WTC11 (cell line): Measurements from ENCODE around the gene QTRT2. TPM values are rescaled to one million over a fixed set of nuclear protein-coding genes. Genes with fewer than 3 reads are reported as not detected.

Experiments
- ATAC-seq: fragments of 200-7000 bp; cut with Tn5 transposase; 2 replicates; pipeline ENCODE4 v1.10.0; 2021; ENCODE audit warnings: mild to moderate bottlenecking, moderate library complexity
- CTCF ChIA-PET: fragments of 300-600 bp; sonication (Branson Sonifier 250); formaldehyde crosslinking; loops from one replicate; lab custom pipeline; 2021; ENCODE audit warnings: antibody characterized with exemption; lab: Charles Lee
- POLR2A ChIA-PET: fragments of 350-600 bp; sonication (Branson Sonifier 250); formaldehyde crosslinking; loops from one replicate; lab custom pipeline; 2021; ENCODE audit warnings: antibody characterized with exemption; lab: Charles Lee
- DNase-seq: peaks from one replicate; pipeline ENCODE4 v3.0.0; 2021; ENCODE audit warnings: low spot score
- H3K27ac Mint-ChIP-seq: 2 replicates; pipeline ENCODE4 v1.8.0; 2021; ENCODE audit warnings: mixed read lengths
- H3K27me3 Mint-ChIP-seq: 2 replicates; pipeline ENCODE4 v1.8.0; 2021; ENCODE audit warnings: low read depth, mild to moderate bottlenecking, moderate library complexity, mixed read lengths
- H3K36me3 Mint-ChIP-seq: 2 replicates; pipeline ENCODE4 v1.8.0; 2021; ENCODE audit warnings: mixed read lengths
- H3K4me1 Mint-ChIP-seq: 2 replicates; pipeline ENCODE4 v1.8.0; 2022; ENCODE audit warnings: mixed read lengths
- H3K4me3 Mint-ChIP-seq: 2 replicates; pipeline ENCODE4 v1.8.0; 2021; ENCODE audit warnings: mild to moderate bottlenecking, moderate library complexity, mixed read lengths
- H3K9me3 Mint-ChIP-seq: 2 replicates; pipeline ENCODE4 v1.8.0; 2021; ENCODE audit warnings: mixed read lengths
- ATF6 ChIP-seq: sonication (generic); formaldehyde crosslinking; IDR thresholded peaks from 2 replicates; pipeline ENCODE4 v1.8.1; 2023; ENCODE audit warnings: mild to moderate bottlenecking, missing genetic modification reagents
- CBFB ChIP-seq: sonication (generic); formaldehyde crosslinking; IDR thresholded peaks from 2 replicates; pipeline ENCODE4 v1.8.1; 2022; ENCODE audit warnings: mild to moderate bottlenecking, low read depth, missing genetic modification reagents
- CREM ChIP-seq: sonication (generic); formaldehyde crosslinking; IDR thresholded peaks from 2 replicates; pipeline ENCODE4 v1.8.1; 2022; ENCODE audit warnings: mild to moderate bottlenecking, missing genetic modification reagents, moderate library complexity
- E2F1 ChIP-seq: sonication (generic); formaldehyde crosslinking; IDR thresholded peaks from 2 replicates; pipeline ENCODE4 v1.8.0; 2022; ENCODE audit warnings: mild to moderate bottlenecking, missing genetic modification reagents
- E2F4 ChIP-seq: sonication (generic); formaldehyde crosslinking; IDR thresholded peaks from 2 replicates; pipeline ENCODE4 v1.8.1; 2022; ENCODE audit warnings: low read depth, mild to moderate bottlenecking, moderate library complexity, missing genetic modification reagents, borderline replicate concordance
- ELF4 ChIP-seq: sonication (generic); formaldehyde crosslinking; IDR thresholded peaks from 2 replicates; pipeline ENCODE4 v1.8.1; 2022; ENCODE audit warnings: low read depth, mild to moderate bottlenecking, moderate library complexity, missing genetic modification reagents
- ERG ChIP-seq: fragments of 250-450 bp; sonication (Bioruptor Pico); IDR thresholded peaks from 2 replicates; pipeline ENCODE4 v1.8.0; 2021; ENCODE audit warnings: mild to moderate bottlenecking
- ESRRA ChIP-seq: sonication (generic); formaldehyde crosslinking; IDR thresholded peaks from 2 replicates; pipeline ENCODE4 v1.8.1; 2022; ENCODE audit warnings: mild to moderate bottlenecking, missing genetic modification reagents, borderline replicate concordance
- FOXP4 ChIP-seq: sonication (generic); formaldehyde crosslinking; IDR thresholded peaks from 2 replicates; pipeline ENCODE4 v1.8.0; 2022; ENCODE audit warnings: mild to moderate bottlenecking, missing genetic modification reagents
- GRHL2 ChIP-seq: fragments of 250-450 bp; sonication (Bioruptor Pico); IDR thresholded peaks from 2 replicates; pipeline ENCODE4 v1.8.0; 2022; ENCODE audit warnings: mild to moderate bottlenecking, moderate library complexity; ENCODE audit not compliant: insufficient replicate concordance, severe bottlenecking
- NR2C2 ChIP-seq: sonication (generic); formaldehyde crosslinking; IDR thresholded peaks from 2 replicates; pipeline ENCODE4 v1.8.0; 2022; ENCODE audit warnings: mild to moderate bottlenecking, missing genetic modification reagents
- PRRX2 ChIP-seq: fragments of 250-450 bp; sonication (Bioruptor Pico); IDR thresholded peaks from 2 replicates; pipeline ENCODE4 v1.8.0; 2021; ENCODE audit warnings: mild to moderate bottlenecking
- RORB ChIP-seq: fragments of 250-450 bp; sonication (Bioruptor Pico); IDR thresholded peaks from 2 replicates; pipeline ENCODE4 v1.9.0; 2021; ENCODE audit warnings: mild to moderate bottlenecking
- SP1 ChIP-seq: sonication (generic); formaldehyde crosslinking; conservative IDR thresholded peaks from 2 replicates; pipeline ENCODE4 v1.8.1; 2022; ENCODE audit warnings: missing genetic modification reagents
- STAT6 ChIP-seq: sonication (generic); formaldehyde crosslinking; conservative IDR thresholded peaks from 2 replicates; pipeline ENCODE4 v1.8.1; 2023; ENCODE audit warnings: mild to moderate bottlenecking, low read depth, missing genetic modification reagents, moderate library complexity
- TEAD4 ChIP-seq: sonication (generic); formaldehyde crosslinking; IDR thresholded peaks from 2 replicates; pipeline ENCODE4 v1.8.0; 2022; ENCODE audit warnings: mild to moderate bottlenecking, missing genetic modification reagents
- TP53 ChIP-seq: sonication (generic); formaldehyde crosslinking; IDR thresholded peaks from 2 replicates; pipeline ENCODE4 v1.8.1; 2023; ENCODE audit warnings: mild to moderate bottlenecking, missing genetic modification reagents
- ZMAT4 ChIP-seq: fragments of 250-450 bp; sonication (Bioruptor Pico); IDR thresholded peaks from 2 replicates; pipeline ENCODE4 v1.9.0; 2021; ENCODE audit warnings: mild to moderate bottlenecking
- ZNF263 ChIP-seq: sonication (generic); formaldehyde crosslinking; IDR thresholded peaks from 2 replicates; pipeline ENCODE4 v1.8.1; 2022; ENCODE audit warnings: low read depth, mild to moderate bottlenecking, moderate library complexity, missing genetic modification reagents
- ZNF512 ChIP-seq: sonication (generic); formaldehyde crosslinking; IDR thresholded peaks from 2 replicates; pipeline ENCODE4 v1.8.1; 2022; ENCODE audit warnings: missing genetic modification reagents, borderline replicate concordance
- total RNA-seq: library from RNA; stranded (reverse); gene quantifications from 3 replicates; pipeline ENCODE4 v1.2.3, GENCODE V29; 2021

Gene QTRT2
- total RNA-seq, 1 experiment from 2014 or later = 40.0 TPM

GRCh38 chr3:114014211-114014610, 42.3 kb upstream of the QTRT2 start:
- Mint-ChIP-seq H3K9me3 (no peaks in the 10 kb centered on the region), H3K4me3 (no peak overlapping the region), H3K4me1 (peaks cover 6% of the 10 kb centered on the region), H3K36me3 (no peaks in the 10 kb centered on the region), H3K27ac (no peak overlapping the region), H3K27me3 (no peaks in the 10 kb centered on the region)
- DNase-seq = no peak
- ATAC-seq = no peak
- ChIA-PET CTCF (no interaction called here), POLR2A (no interaction called here)
- no peak for TF ChIP-seq ERG (CRISPR knock-in tag)
- TF ChIP-seq ZNF512 (CRISPR knock-in tag) = no peak
- TF ChIP-seq PRRX2 (CRISPR knock-in tag) = no peak
- no peak for TF ChIP-seq E2F1 (CRISPR knock-in tag)
- TF ChIP-seq SP1 (CRISPR knock-in tag) = no peak
- no peak for TF ChIP-seq TP53 (CRISPR knock-in tag)
- no peak for TF ChIP-seq ELF4 (CRISPR knock-in tag)
- TF ChIP-seq GRHL2 = no peak
- TF ChIP-seq CBFB (CRISPR knock-in tag) = no peak
- no peak for TF ChIP-seq E2F4
- no peak for TF ChIP-seq TEAD4

- Mint-ChIP-seq H3K27me3 (no peaks in the 10 kb centered on the region), H3K4me3 (no peak overlapping the region), H3K27ac (no peak overlapping the region), H3K36me3 (no peaks in the 10 kb centered on the region), H3K4me1 (peaks cover 9% of the 10 kb centered on the region), H3K9me3 (no peaks in the 10 kb centered on the region)
- ATAC-seq = no peak
- POLR2A ChIA-PET = no interaction called here
- CTCF ChIA-PET = no interaction called here
- TF ChIP-seq ZNF263 (CRISPR knock-in tag) (no peak), RORB (CRISPR knock-in tag) (no peak), CREM (CRISPR knock-in tag) (no peak), TEAD4 (no peak), CBFB (CRISPR knock-in tag) (no peak), ATF6 (CRISPR knock-in tag) (no peak), ESRRA (CRISPR knock-in tag) (no peak), FOXP4 (no peak), STAT6 (no peak), ZMAT4 (CRISPR knock-in tag) (no peak), ERG (CRISPR knock-in tag) (no peak), TP53 (CRISPR knock-in tag) (no peak), NR2C2 (CRISPR knock-in tag) (no peak)
- no peak for DNase-seq
Observed at GRCh38 chr3:114019486-114019885, 37.1 kb upstream of the QTRT2 start.
